Natural killer cell (primary cell): ENCODE data around the gene XRCC5. TPM values are rescaled to one million over a fixed set of nuclear protein-coding genes. Genes with fewer than 3 reads are reported as not detected.

Experiments used
- ATAC-seq, 3 donors: fragments of 150-1000 bp in 2 of 3; fragments of 200-7000 bp in 1 of 3; cut with Tn5 transposase; 1 replicate in 1 of 3; 2 replicates in 2 of 3; pipeline ENCODE4 v1.10.0; 2021; ENCODE audit warnings: mild to moderate bottlenecking in 2 of 3, moderate library complexity in 2 of 3
- DNase-seq, 2 donors: peaks; one replicate each; pipeline versions ENCODE4 v3.0.0 to v3.0.0-alpha.2; 2013 to 2021; ENCODE audit warnings: mixed read lengths in 1 of 2
- H3K27ac ChIP-seq: one replicate; pipeline ENCODE4 v1.5.1; 2013; ENCODE audit warnings: mild to moderate bottlenecking, low read length
- H3K27me3 ChIP-seq: one replicate; pipeline ENCODE4 v1.6.1; 2013; ENCODE audit warnings: low read length; ENCODE audit not compliant: control insufficient read depth, insufficient read depth
- H3K36me3 ChIP-seq: one replicate; pipeline ENCODE4 v1.6.1; 2013; ENCODE audit warnings: low read length; ENCODE audit not compliant: control insufficient read depth, insufficient read depth
- H3K4me1 ChIP-seq: one replicate; pipeline ENCODE4 v1.6.1; 2013; ENCODE audit warnings: low read length; ENCODE audit not compliant: control insufficient read depth, insufficient read depth
- H3K4me3 ChIP-seq: one replicate; pipeline ENCODE4 v1.5.1; 2013; ENCODE audit warnings: low read length
- H3K9me3 ChIP-seq: one replicate; pipeline ENCODE4 v1.6.1; 2013; ENCODE audit warnings: low read length; ENCODE audit not compliant: control insufficient read depth, insufficient read depth
- H3K27ac Mint-ChIP-seq, 2 donors: one replicate each; pipeline ENCODE4 v1.8.0; 2022; ENCODE audit warnings: mild to moderate bottlenecking in 2 of 2, mixed read lengths in 2 of 2, moderate library complexity in 1 of 2
- H3K27me3 Mint-ChIP-seq, 2 donors: one replicate each; pipeline ENCODE4 v1.8.0; 2022; ENCODE audit warnings: low read depth in 2 of 2, mixed read lengths in 2 of 2
- H3K36me3 Mint-ChIP-seq: one replicate; pipeline ENCODE4 v1.8.0; 2022; ENCODE audit warnings: mixed read lengths
- H3K4me1 Mint-ChIP-seq, 2 donors: one replicate each; pipeline ENCODE4 v1.8.0; 2022; ENCODE audit warnings: mixed read lengths in 2 of 2
- H3K4me3 Mint-ChIP-seq: one replicate; pipeline ENCODE4 v1.8.0; 2022; ENCODE audit warnings: mild to moderate bottlenecking, moderate library complexity, mixed read lengths
- H3K9me3 Mint-ChIP-seq, 2 donors: one replicate each; pipeline ENCODE4 v1.8.0; 2022; ENCODE audit warnings: mixed read lengths in 2 of 2
- WGBS: methylation state at CpG from one replicate; pipeline ENCODE4 v1.1.7; 2013; ENCODE audit warnings: missing lambda C conversion rate; ENCODE audit not compliant: insufficient coverage; 5-methylcytosine and 5-hydroxymethylcytosine counted together
- intact Hi-C: fragments of 100-400 bp; cut with micrococcal nuclease; formaldehyde crosslinking; loops from one replicate; pipeline ENCODE4 v1.14.2; 2022
- total RNA-seq, 4 donors: library from RNA; stranded (reverse); fragments of 120-200 nt in 1 of 4; gene quantifications; one replicate each; pipeline versions ENCODE4 v1.2.3 to v1.2.4, GENCODE V29; 2013 to 2022
- TF ChIP-seq, protein P1 (sequence below): fragments of 200-600 bp; IDR thresholded peaks from one replicate; pipeline ENCODE4 v1.8.0; 2022; ENCODE audit warnings: antibody characterized with exemption

XRCC5 gene
- total RNA-seq, 3 donors from 2014 or later (not counting 1 experiment from before 2014, with no cell fraction given), result 188 to 220 (median 201) TPM

- intact Hi-C loops, result no loop called here
- Histone ChIP-seq H3K9me3 (no peaks in the 10 kb centered on the region), H3K4me3 (no peak overlapping the region), H3K27ac (no peak overlapping the region), H3K4me1 (no peaks in the 10 kb centered on the region), H3K27me3 (no peaks in the 10 kb centered on the region), H3K36me3 (peaks cover 65% of the 10 kb centered on the region)
- H3K4me3 Mint-ChIP-seq, result no peak overlapping the region
- H3K27ac Mint-ChIP-seq, result peak overlapping the region; percentile 53 to 58
- ATAC-seq, result peak in 1 of 3 donors; percentile 44
- H3K4me1 Mint-ChIP-seq, result peaks cover 54 to 66% of the 10 kb centered on the region in 2 donors
- H3K9me3 Mint-ChIP-seq, result no peaks in the 10 kb centered on the region
- peak in 1 of 2 donors; percentile 9 for DNase-seq
- peaks cover 19% of the 10 kb centered on the region for H3K36me3 Mint-ChIP-seq
- no peaks in the 10 kb centered on the region for H3K27me3 Mint-ChIP-seq
- TF ChIP-seq, protein P1, sequence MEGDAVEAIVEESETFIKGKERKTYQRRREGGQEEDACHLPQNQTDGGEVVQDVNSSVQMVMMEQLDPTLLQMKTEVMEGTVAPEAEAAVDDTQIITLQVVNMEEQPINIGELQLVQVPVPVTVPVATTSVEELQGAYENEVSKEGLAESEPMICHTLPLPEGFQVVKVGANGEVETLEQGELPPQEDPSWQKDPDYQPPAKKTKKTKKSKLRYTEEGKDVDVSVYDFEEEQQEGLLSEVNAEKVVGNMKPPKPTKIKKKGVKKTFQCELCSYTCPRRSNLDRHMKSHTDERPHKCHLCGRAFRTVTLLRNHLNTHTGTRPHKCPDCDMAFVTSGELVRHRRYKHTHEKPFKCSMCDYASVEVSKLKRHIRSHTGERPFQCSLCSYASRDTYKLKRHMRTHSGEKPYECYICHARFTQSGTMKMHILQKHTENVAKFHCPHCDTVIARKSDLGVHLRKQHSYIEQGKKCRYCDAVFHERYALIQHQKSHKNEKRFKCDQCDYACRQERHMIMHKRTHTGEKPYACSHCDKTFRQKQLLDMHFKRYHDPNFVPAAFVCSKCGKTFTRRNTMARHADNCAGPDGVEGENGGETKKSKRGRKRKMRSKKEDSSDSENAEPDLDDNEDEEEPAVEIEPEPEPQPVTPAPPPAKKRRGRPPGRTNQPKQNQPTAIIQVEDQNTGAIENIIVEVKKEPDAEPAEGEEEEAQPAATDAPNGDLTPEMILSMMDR, result no peak
- WGBS, result 76% methylated on average over 4 of the region's 4 CpGs
Observed at GRCh38 chr2:216170076-216170763, 61.1 kb downstream of the XRCC5 start.

- Histone ChIP-seq H3K27ac (no peak overlapping the region), H3K4me3 (no peak overlapping the region), H3K36me3 (peaks cover 65% of the 10 kb centered on the region), H3K4me1 (no peaks in the 10 kb centered on the region), H3K27me3 (no peaks in the 10 kb centered on the region), H3K9me3 (no peaks in the 10 kb centered on the region)
- DNase-seq (no peak), ATAC-seq (no peak)
- no peak overlapping the region for H3K4me3 Mint-ChIP-seq
- TF ChIP-seq, protein P1, result no peak
- H3K27me3 Mint-ChIP-seq, result no peaks in the 10 kb centered on the region
- intact Hi-C loops, result no loop called here
- H3K9me3 Mint-ChIP-seq, result no peaks in the 10 kb centered on the region
- H3K4me1 Mint-ChIP-seq, result peaks cover 60 to 73% of the 10 kb centered on the region in 2 donors
- WGBS, result 98% methylated on average over 3 of the region's 3 CpGs
- H3K27ac Mint-ChIP-seq, result peak overlapping the region; percentile 53 to 58
- peaks cover 24% of the 10 kb centered on the region for H3K36me3 Mint-ChIP-seq
Observed at GRCh38 chr2:216171011-216171410, 61.9 kb downstream of the XRCC5 start.

- H3K27me3 Mint-ChIP-seq, result no peaks in the 10 kb centered on the region
- Histone ChIP-seq H3K4me1 (no peaks in the 10 kb centered on the region), H3K27me3 (no peaks in the 10 kb centered on the region), H3K27ac (no peak overlapping the region), H3K4me3 (no peak overlapping the region), H3K9me3 (no peaks in the 10 kb centered on the region), H3K36me3 (peaks cover 62% of the 10 kb centered on the region)
- peaks cover 24% of the 10 kb centered on the region for H3K36me3 Mint-ChIP-seq
- ATAC-seq (no peak), DNase-seq (no peak)
- WGBS, result over 99% methylated on average over 7 of the region's 7 CpGs
- no peak overlapping the region for H3K4me3 Mint-ChIP-seq
- TF ChIP-seq, protein P1, result no peak
- H3K27ac Mint-ChIP-seq, result no peak overlapping the region
- H3K4me1 Mint-ChIP-seq, result peaks cover 60 to 78% of the 10 kb centered on the region in 2 donors
- intact Hi-C loops, result no loop called here
- no peaks in the 10 kb centered on the region for H3K9me3 Mint-ChIP-seq
Observed at GRCh38 chr2:216172493-216172892, 63.3 kb downstream of the XRCC5 start.

DNA sequence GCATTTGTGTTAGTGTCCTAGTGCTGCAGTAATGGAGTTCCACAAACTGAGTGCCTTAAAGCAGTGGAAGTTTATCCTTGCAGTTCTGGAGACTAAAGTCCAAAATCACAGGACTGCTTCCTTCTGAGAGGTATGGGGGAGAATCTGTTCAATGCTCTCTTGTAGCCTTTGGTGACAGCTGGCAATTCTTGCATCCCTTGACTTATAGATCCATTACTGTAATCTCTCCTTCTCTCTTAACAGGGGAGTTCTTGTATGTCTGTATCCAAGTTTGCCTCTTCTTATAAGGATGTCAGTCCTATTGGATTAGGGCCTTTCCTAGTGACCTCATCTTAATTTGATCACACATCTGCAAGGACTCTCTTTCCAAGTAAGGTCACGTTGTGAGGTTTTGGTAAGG, 69.9 kb downstream of the XRCC5 start:
- Histone ChIP-seq H3K36me3 (peaks cover 49% of the 10 kb centered on the region), H3K4me3 (no peak overlapping the region), H3K27me3 (no peaks in the 10 kb centered on the region), H3K27ac (no peak overlapping the region), H3K9me3 (no peaks in the 10 kb centered on the region), H3K4me1 (no peaks in the 10 kb centered on the region)
- H3K4me3 Mint-ChIP-seq, result no peak overlapping the region
- no peaks in the 10 kb centered on the region for H3K27me3 Mint-ChIP-seq
- no peak for ATAC-seq
- WGBS, result 100% methylated on average over 1 of the region's 1 CpG
- TF ChIP-seq, protein P1, result no peak
- H3K9me3 Mint-ChIP-seq, result no peaks in the 10 kb centered on the region
- intact Hi-C loops, result no loop called here
- peaks cover 60 to 63% of the 10 kb centered on the region in 2 donors for H3K4me1 Mint-ChIP-seq
- no peak for DNase-seq
- H3K36me3 Mint-ChIP-seq, result peaks cover 10% of the 10 kb centered on the region
- peak overlapping the region in 1 of 2 donors; percentile 4 for H3K27ac Mint-ChIP-seq
